ENCODE data around the gene ZNF677.
"Not testable (repeated sequence)": the region's sequence is repeated elsewhere in the genome, so short reads cannot be mapped to it uniquely, and the experiment has no call there.

The ZNF677 gene

GRCh38 chr19:53272044-53272443 lies 17.4 kb upstream of the ZNF677 start:
- no peak for TF ChIP-seq CTCF (IDR thresholded peaks at IDR 0.05; ENCODE audit: insufficient read depth, low read length, poor library complexity, severe bottlenecking)
- TF ChIP-seq EZH2phosphoT487 (conservative IDR thresholded peaks at IDR 0.05; ENCODE audit: low read length) = no peak
- Histone ChIP-seq H2AFZ (ENCODE audit: low read depth, low read length, severe bottlenecking) (no peak overlapping the region), H3K79me2 (ENCODE audit: insufficient read depth, low read length) (no peaks in the 10 kb centered on the region), H3K4me2 (ENCODE audit: low read depth, low read length, poor library complexity, severe bottlenecking) (no peak overlapping the region), H3F3A (ENCODE audit: insufficient read depth) (no peaks in the 10 kb centered on the region), H3K36me3 (ENCODE audit: low read length) (no peaks in the 10 kb centered on the region), H3K27ac (ENCODE audit: low read depth, low read length) (no peak overlapping the region), H3K9me2 (replicated peaks; ENCODE audit: insufficient read depth, low read length) (no peaks in the 10 kb centered on the region), H3K4me3 (ENCODE audit: insufficient read depth, low read length, poor library complexity, severe bottlenecking) (no peak overlapping the region), H3K9me3 (ENCODE audit: insufficient read depth, low read length) (peaks cover 7% of the 10 kb centered on the region; the same call in 1 of the 2 replicates), H3K27me3 (ENCODE audit: low read length) (no peaks in the 10 kb centered on the region), H3K9ac (ENCODE audit: low read length) (no peak overlapping the region), H4K20me1 (ENCODE audit: low read depth, low read length) (no peaks in the 10 kb centered on the region)

- not testable (repeated sequence) for H3K4me3 ChIP-seq (ENCODE audit: insufficient read depth, low read length, poor library complexity, severe bottlenecking); H3K79me2 ChIP-seq (ENCODE audit: insufficient read depth, low read length); H3K36me3 ChIP-seq (ENCODE audit: low read length); H3K9me3 ChIP-seq (ENCODE audit: insufficient read depth, low read length); H2AFZ ChIP-seq (ENCODE audit: low read depth, low read length, severe bottlenecking); H3K9ac ChIP-seq (ENCODE audit: low read length); H3F3A ChIP-seq (ENCODE audit: insufficient read depth); H3K27ac ChIP-seq (ENCODE audit: low read depth, low read length); H3K9me2 ChIP-seq (replicated peaks; ENCODE audit: insufficient read depth, low read length); H4K20me1 ChIP-seq (ENCODE audit: low read depth, low read length); H3K4me2 ChIP-seq (ENCODE audit: low read depth, low read length, poor library complexity, severe bottlenecking); H3K27me3 ChIP-seq (ENCODE audit: low read length)
Measured at GRCh38 chr19:53269861-53270260, 15.2 kb upstream of the ZNF677 start.

- H3K4me2 ChIP-seq (ENCODE audit: low read depth, low read length, poor library complexity, severe bottlenecking); H2AFZ ChIP-seq (ENCODE audit: low read depth, low read length, severe bottlenecking); H3K36me3 ChIP-seq (ENCODE audit: low read length); H4K20me1 ChIP-seq (ENCODE audit: low read depth, low read length); H3K27me3 ChIP-seq (ENCODE audit: low read length); H3K9me2 ChIP-seq (replicated peaks; ENCODE audit: insufficient read depth, low read length); H3K4me3 ChIP-seq (ENCODE audit: insufficient read depth, low read length, poor library complexity, severe bottlenecking); H3K27ac ChIP-seq (ENCODE audit: low read depth, low read length); H3K9ac ChIP-seq (ENCODE audit: low read length); H3F3A ChIP-seq (ENCODE audit: insufficient read depth); H3K9me3 ChIP-seq (ENCODE audit: insufficient read depth, low read length); H3K79me2 ChIP-seq (ENCODE audit: insufficient read depth, low read length): not testable (repeated sequence)
Measured at GRCh38 chr19:53267623-53268022, 12.9 kb upstream of the ZNF677 start, which contains the start of gene VN1R4. Gene VN1R4, minus strand, starts transcription at chr19:53267723. Its CDS starts 58 bp downstream, at chr19:53267665.

- not testable (repeated sequence) for H3K27me3 ChIP-seq (ENCODE audit: low read length); H3K27ac ChIP-seq (ENCODE audit: low read depth, low read length); H3K4me3 ChIP-seq (ENCODE audit: insufficient read depth, low read length, poor library complexity, severe bottlenecking); H3K9me2 ChIP-seq (replicated peaks; ENCODE audit: insufficient read depth, low read length); H3F3A ChIP-seq (ENCODE audit: insufficient read depth); H4K20me1 ChIP-seq (ENCODE audit: low read depth, low read length); H3K9ac ChIP-seq (ENCODE audit: low read length); H3K4me2 ChIP-seq (ENCODE audit: low read depth, low read length, poor library complexity, severe bottlenecking); H3K79me2 ChIP-seq (ENCODE audit: insufficient read depth, low read length); H3K36me3 ChIP-seq (ENCODE audit: low read length); H2AFZ ChIP-seq (ENCODE audit: low read depth, low read length, severe bottlenecking); H3K9me3 ChIP-seq (ENCODE audit: insufficient read depth, low read length)
Measured at GRCh38 chr19:53257715-53258342, 3.2 kb upstream of the ZNF677 start, which contains the start of gene VN1R2. Gene VN1R2, plus strand, starts transcription at chr19:53258292. Its CDS starts 84 bp downstream, at chr19:53258376.

- Histone ChIP-seq H3F3A (ENCODE audit: insufficient read depth) (no peaks in the 10 kb centered on the region), H3K27ac (ENCODE audit: low read depth, low read length) (no peak overlapping the region), H3K4me3 (ENCODE audit: insufficient read depth, low read length, poor library complexity, severe bottlenecking) (no peak overlapping the region), H3K4me2 (ENCODE audit: low read depth, low read length, poor library complexity, severe bottlenecking) (no peak overlapping the region), H2AFZ (ENCODE audit: low read depth, low read length, severe bottlenecking) (no peak overlapping the region), H3K36me3 (ENCODE audit: low read length) (no peaks in the 10 kb centered on the region), H3K9me2 (replicated peaks; ENCODE audit: insufficient read depth, low read length) (no peaks in the 10 kb centered on the region), H4K20me1 (ENCODE audit: low read depth, low read length) (no peaks in the 10 kb centered on the region), H3K27me3 (ENCODE audit: low read length) (no peaks in the 10 kb centered on the region), H3K9ac (ENCODE audit: low read length) (no peak overlapping the region), H3K9me3 (ENCODE audit: insufficient read depth, low read length) (peaks cover 22% of the 10 kb centered on the region), H3K79me2 (ENCODE audit: insufficient read depth, low read length) (no peaks in the 10 kb centered on the region)
- no peak for TF ChIP-seq CTCF (IDR thresholded peaks at IDR 0.05; ENCODE audit: insufficient read depth, low read length, poor library complexity, severe bottlenecking)
- TF ChIP-seq EZH2phosphoT487 (conservative IDR thresholded peaks at IDR 0.05; ENCODE audit: low read length) = no peak
Measured at GRCh38 chr19:53246498-53246897, 8.2 kb downstream of the ZNF677 start.
